ENCODE results near the gene NOMO2. TPM values are rescaled to one million over a fixed set of nuclear protein-coding genes. Genes with fewer than 3 reads are reported as not detected.

Gene NOMO2
- total and polyA plus RNA-seq, 9 donors: 29.1 to 175 (median 56.4) TPM

Small RNAs within 50 kb of the gene (microRNA-seq; reads per million reads assigned to microRNA genes)
- gene MIR3179-3 (0 reads per million in 3 donors), gene MIR3179-4 (0 reads per million in 3 donors), gene MIR3180-3 (0 reads per million in 3 donors), gene MIR3670-3 (0 reads per million in 3 donors), gene MIR3670-4 (0 reads per million in 3 donors), gene MIR6770-3 (0 reads per million in 3 donors)

Small RNAs within 50 kb of the gene (small RNA-seq; reads per million reads assigned to genes)
- not detected for gene MIR3179-3
- gene MIR3179-4: not detected
- gene MIR3180-3: not detected
- not detected for gene MIR3670-3
- gene MIR3670-4: not detected
- gene MIR6770-3: not detected
- not detected for gene RF00019

Other genes starting within 250 kb of the NOMO2 start
- gene NPIPA8, start 225.4 kb downstream of the NOMO2 start, total RNA-seq: 10 to 100 TPM in 1 of 7 donors, 1 to 10 TPM in 3, under 1 TPM in 2, not detected in 1; 0.25 to 41.5 (median 1.5) TPM
- gene NPIPA8, start 225.4 kb downstream of the NOMO2 start, polyA plus RNA-seq: 10 to 100 TPM in 1 of 2 donors, 1 to 10 TPM in 1; 2.5 to 13.8 TPM
- 1,000 to 10,000 TPM; 2,591 to 5,086 (median 2,853) TPM for gene RPS15A, start 228.2 kb upstream of the NOMO2 start, total RNA-seq
- gene RPS15A, start 228.2 kb upstream of the NOMO2 start, polyA plus RNA-seq: over 10,000 TPM in 1 of 2 donors, 1,000 to 10,000 TPM in 1; 4,713 to 11,026 TPM
- gene ARL6IP1, start 239.5 kb upstream of the NOMO2 start, total RNA-seq: 100 to 1,000 TPM in 4 of 7 donors, 10 to 100 TPM in 3; 82.7 to 171 (median 105) TPM
- 100 to 1,000 TPM; 109 to 200 TPM for gene ARL6IP1, start 239.5 kb upstream of the NOMO2 start, polyA plus RNA-seq